Stimulated activated CD4-positive, alpha-beta T cell treated with anti-CD3 and anti-CD28 coated beads, Interleukin-12 subunit alpha, Interleukin-12 subunit beta, amount 100 ng/mL, for 48 hours (primary cell): ENCODE measurements around the gene CORO1C.

Experiments used
- DNase-seq, 3 donors: peaks; one replicate each; pipeline ENCODE4 v3.0.0-alpha.2; 2020; ENCODE audit warnings: low read depth in 2 of 3, low spot score in 1 of 3

The CORO1C gene

DNA sequence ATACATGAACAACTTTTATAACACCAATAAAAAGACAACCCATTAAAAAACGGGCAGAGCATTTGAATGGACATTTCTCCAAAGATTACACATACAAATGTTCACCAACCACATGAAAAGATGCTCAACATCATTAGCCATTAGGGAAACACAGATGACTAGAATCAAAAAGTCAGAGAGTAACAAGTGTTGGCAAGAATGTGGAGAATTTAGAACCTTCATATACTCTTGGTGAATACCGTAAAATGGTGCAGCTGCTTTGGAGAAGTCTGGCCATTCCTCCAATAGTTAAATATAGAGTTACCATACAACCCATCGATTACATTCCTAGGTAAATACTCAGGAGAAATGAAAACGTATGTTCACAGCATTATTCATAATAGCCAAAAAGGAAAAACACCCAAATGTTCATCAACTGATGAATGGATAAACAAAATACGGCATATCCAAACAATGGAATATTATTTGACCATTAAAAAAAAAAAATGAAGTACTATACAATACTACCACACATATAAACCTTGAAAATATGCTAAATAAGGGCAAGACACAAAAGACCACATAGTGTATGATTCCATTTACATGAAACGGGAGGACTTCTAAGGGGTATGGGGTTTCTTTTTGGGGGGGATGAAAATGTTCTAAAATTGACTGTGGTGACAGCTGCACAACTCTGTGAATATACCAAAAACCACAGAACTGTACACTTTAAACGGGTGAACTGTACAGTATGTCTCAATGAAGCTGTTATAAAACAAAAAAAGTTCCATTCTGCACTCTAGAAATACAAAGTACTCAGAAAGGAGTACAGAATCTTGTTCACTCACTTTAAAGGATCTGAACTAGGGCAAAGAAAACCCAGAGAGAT is 3.2 kb downstream of the CORO1C start:
- DNase-seq, result no peak

GRCh38 chr12:108727161-108727560 is 4.2 kb downstream of the CORO1C start:
- DNase-seq, result no peak

DNA sequence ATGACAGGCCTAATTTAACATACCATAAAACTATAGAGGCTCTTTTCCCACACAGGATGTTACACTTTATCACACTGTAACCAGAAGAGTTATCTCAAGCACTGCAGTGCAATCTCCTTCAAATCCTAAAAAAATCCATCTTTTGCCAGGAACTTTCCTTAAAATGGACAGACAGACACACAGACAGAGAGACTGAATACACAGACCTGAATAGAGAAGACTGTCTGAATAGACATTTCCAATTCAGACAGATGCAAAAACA is 6.5 kb downstream of the CORO1C start:
- no peak for DNase-seq

GRCh38 chr12:108724054-108724889 is 7.0 kb downstream of the CORO1C start:
- no peak for DNase-seq

- DNase-seq, result no peak
Measured at GRCh38 chr12:108722992-108723766, 8.1 kb downstream of the CORO1C start.

GRCh38 chr12:108722463-108722862 is 8.9 kb downstream of the CORO1C start:
- no peak for DNase-seq

DNA sequence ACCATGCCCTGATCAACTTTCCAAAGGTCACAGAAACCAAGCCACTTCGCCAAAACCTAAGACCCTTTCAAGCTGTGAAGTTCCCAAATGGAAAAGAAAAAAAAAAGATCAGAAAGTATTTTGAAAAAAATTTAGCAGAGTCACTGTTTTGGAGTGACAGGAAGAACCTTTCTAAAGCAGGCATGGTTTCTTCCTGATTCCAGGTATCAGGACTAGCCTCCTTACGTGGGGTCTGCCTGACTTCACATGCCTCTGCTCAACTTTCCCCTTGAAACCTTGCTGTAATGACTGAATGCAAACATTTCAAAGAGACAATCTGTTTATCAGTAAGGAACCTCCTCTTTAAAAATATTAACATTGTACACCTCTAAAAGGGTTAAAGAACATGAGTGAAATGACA is 9.5 kb downstream of the CORO1C start:
- DNase-seq, result no peak

DNA sequence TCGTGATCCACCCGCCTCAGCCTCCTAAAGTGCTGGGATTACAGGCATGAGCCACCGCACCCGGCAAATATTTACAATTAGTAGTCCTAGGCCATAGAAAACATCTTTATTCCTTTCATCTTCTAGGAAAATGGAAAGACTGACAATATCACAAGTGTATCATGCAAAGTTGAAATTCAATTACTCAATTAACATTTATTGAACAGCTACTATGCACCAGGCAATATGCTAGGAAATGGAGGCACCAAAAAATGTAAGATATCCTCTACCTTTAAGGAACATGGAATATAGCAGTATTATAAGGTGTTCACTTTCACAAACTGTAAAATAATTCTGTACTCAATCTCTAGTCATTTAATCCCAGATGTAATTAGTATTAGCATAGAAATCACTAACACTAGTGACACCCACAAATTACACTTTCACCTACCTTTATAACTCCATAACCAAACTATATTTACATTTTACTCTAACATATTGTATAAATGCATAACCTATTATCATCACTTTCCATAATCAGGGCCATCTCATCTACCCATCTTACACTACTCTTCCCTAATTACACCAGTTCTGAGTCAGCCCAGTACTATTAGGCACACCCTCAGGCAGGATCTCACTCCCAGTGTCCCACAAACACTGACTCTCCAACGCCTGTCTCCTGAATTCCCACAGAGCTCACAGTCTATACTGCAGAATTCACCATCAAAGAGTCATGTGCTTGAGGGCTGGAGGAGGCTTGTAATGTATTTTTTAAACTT is 10.4 kb downstream of the CORO1C start:
- no peak for DNase-seq

DNA sequence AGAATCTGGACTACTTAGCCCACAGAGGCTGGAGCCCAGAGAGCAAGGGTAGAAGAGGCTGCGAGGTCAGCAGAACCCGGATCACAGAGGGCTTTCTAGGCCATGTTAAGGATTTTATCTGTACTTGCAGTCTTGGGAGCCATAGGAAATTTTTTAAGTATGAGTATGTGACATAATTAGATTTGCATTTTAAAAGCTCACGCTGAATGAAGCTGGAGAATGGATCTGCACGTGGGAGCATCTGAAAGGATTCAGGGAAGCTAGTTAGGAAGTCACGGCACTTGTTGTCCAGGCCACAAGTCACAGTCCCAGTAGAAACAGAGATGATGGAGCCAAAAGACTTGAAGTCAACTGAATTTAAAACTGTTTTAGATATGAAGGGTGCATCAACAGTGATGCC is 14.1 kb downstream of the CORO1C start:
- DNase-seq, result no peak

DNA sequence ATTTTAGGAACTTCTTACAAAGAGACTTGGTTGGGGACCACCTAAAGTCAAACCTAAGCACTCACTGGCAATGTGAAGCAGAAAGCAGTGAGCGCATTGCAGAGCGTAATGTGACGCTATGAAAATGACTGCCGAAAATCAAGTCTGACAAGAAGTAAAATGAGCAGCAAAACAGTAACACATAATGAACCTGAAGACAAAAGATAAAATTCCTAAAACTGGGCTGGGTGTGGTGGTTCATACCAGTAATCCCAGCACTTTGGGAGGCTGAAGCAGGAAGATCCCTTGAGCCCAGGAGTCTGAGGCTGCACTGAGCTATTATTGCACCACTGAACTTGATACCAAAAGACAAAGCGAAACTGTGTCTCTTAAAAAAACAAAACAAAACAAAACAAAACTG is 16.5 kb downstream of the CORO1C start:
- no peak for DNase-seq

GRCh38 chr12:108713471-108713870 is 17.8 kb downstream of the CORO1C start:
- DNase-seq, result no peak

DNA sequence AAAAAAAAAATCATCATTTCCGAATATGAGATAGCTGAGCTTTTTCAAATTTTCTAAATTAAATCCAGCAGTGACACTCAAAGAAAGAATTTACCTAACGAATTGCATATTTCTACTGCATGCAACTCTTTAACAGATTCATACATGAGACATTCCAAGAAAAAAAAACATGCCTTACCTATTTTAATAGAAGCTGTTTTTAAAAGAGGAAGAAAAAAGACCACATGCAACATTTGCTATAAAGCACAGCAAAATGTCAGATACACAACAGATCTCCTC is 18.5 kb downstream of the CORO1C start:
- DNase-seq, result no peak

- DNase-seq, result no peak
Measured at GRCh38 chr12:108712165-108712924, 19.0 kb downstream of the CORO1C start.

DNA sequence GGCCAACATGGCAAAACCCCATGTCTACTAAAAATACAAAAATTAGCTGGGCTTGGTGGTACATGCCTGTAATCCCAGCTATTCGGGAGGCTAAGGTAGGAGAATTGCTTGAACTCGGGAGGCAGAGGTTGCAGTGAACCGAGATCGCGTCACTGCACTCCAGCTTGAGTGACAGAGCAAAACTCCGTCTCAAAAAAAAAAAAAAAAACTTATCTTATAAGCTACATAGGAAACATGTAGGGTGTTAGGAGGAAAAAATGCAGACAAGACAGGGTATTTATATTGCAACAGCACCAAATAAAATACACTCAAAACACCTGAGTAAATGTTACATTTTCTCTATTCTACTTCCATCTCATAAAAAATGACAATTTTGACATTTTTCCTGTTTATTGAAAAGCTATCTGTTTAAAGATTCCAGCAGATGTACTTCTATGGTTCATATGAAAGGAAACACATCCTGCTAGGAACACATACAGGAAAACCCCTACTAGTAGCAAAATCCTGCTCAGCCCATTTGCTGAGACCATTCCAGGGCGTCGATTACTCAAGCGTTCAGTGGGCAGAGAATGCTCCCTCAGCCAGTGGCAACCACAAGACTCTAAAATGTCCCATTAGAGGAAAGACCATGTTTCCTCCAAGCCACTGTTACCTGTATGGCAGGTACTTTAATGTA is 19.7 kb downstream of the CORO1C start:
- DNase-seq, result no peak

GRCh38 chr12:108709697-108710096 is 21.6 kb downstream of the CORO1C start:
- DNase-seq, result no peak

- no peak for DNase-seq
Measured at GRCh38 chr12:108704527-108704926, 26.8 kb downstream of the CORO1C start.

DNA sequence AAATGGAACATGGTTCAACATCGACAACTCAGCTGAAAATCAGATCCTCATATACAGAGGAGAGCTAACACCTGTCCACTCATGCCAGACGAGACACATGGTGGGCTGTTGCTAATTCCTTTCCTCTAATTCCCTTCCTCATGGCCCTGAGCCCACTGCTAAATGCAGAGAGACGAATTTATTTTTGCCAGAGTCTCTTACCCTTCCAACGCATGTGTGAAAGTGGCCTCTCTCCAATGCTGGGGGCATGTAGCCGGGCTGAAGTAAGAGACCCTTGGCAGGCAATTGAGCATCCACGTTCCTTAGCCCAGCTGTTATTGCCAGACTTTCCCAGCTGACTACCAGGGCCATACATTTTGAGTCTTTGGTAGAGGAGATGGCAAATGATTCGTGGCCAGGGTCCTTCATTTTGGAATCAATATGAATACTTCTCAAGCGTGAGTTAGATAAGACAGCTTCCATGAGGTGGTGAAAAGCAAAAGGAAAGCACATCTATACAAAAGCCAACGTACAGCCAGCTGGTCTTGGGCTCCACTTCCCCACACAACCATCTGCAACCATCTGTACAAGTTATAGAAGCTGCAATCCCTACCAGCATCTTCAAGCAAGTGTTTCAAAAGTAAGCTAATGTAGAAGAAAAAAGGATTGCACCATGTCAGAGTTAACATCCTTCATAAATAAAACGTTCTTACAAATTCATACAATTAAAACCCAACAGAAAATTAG is 28.6 kb downstream of the CORO1C start:
- no peak for DNase-seq

GRCh38 chr12:108701779-108702441 is 29.4 kb downstream of the CORO1C start:
- DNase-seq, result no peak
